ENCODE measurements around the gene DPP6. TPM values are rescaled to one million over a fixed set of nuclear protein-coding genes. Genes with fewer than 3 reads are reported as not detected.

Gene DPP6
- total RNA-seq, 3 donors from 2014 or later (not counting 1 experiment from before 2014, with no cell fraction given) = not detected

DNA sequence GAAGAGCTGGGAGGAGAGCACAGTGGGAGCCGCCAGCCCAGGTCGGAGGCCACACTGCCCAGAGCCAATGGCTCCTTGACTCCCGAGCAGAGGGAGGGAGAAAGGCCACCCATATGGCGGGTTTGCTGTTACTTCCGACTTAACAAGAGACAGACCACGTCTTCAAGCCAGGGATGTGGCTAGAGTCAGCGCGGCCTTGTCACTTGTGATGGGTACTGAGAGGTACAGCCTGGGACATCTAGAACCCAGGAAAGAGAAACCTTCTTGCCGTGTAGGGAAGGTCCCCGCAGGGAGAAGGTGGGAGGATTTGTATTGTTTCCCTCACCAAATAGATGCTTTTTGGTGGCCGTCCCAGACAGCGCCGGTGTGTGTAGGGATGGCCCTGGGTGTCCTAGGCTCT, 823.1 kb downstream of the DPP6 start:
- DNase-seq = no peak
- TF ChIP-seq, protein P1, sequence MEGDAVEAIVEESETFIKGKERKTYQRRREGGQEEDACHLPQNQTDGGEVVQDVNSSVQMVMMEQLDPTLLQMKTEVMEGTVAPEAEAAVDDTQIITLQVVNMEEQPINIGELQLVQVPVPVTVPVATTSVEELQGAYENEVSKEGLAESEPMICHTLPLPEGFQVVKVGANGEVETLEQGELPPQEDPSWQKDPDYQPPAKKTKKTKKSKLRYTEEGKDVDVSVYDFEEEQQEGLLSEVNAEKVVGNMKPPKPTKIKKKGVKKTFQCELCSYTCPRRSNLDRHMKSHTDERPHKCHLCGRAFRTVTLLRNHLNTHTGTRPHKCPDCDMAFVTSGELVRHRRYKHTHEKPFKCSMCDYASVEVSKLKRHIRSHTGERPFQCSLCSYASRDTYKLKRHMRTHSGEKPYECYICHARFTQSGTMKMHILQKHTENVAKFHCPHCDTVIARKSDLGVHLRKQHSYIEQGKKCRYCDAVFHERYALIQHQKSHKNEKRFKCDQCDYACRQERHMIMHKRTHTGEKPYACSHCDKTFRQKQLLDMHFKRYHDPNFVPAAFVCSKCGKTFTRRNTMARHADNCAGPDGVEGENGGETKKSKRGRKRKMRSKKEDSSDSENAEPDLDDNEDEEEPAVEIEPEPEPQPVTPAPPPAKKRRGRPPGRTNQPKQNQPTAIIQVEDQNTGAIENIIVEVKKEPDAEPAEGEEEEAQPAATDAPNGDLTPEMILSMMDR (IDR thresholded peaks at IDR 0.05) = no peak
- Histone ChIP-seq H3K36me3 (ENCODE audit: control insufficient read depth, insufficient read depth, low read length) (no peaks in the 10 kb centered on the region), H3K9me3 (ENCODE audit: control insufficient read depth, insufficient read depth, low read length) (no peaks in the 10 kb centered on the region), H3K4me1 (ENCODE audit: control insufficient read depth, insufficient read depth, low read length) (no peaks in the 10 kb centered on the region), H3K27me3 (ENCODE audit: control insufficient read depth, insufficient read depth, low read length) (no peaks in the 10 kb centered on the region), H3K4me3 (ENCODE audit: low read length) (no peak overlapping the region), H3K27ac (ENCODE audit: low read length) (no peak overlapping the region)
- H3K36me3 Mint-ChIP-seq = no peaks in the 10 kb centered on the region
- H3K9me3 Mint-ChIP-seq = no peaks in the 10 kb centered on the region
- H3K4me3 Mint-ChIP-seq = no peak overlapping the region
- H3K27me3 Mint-ChIP-seq (ENCODE audit: low read depth in 2 of 2) = peaks cover 0 to 2% of the 10 kb centered on the region in 2 donors
- no peak for ATAC-seq
- WGBS (ENCODE audit: insufficient coverage) = 90% methylated on average over 12 of the region's 13 CpGs
- no peaks in the 10 kb centered on the region for H3K4me1 Mint-ChIP-seq
- intact Hi-C loops (cut with micrococcal nuclease) = no loop called here
- H3K27ac Mint-ChIP-seq = no peak overlapping the region

DNA sequence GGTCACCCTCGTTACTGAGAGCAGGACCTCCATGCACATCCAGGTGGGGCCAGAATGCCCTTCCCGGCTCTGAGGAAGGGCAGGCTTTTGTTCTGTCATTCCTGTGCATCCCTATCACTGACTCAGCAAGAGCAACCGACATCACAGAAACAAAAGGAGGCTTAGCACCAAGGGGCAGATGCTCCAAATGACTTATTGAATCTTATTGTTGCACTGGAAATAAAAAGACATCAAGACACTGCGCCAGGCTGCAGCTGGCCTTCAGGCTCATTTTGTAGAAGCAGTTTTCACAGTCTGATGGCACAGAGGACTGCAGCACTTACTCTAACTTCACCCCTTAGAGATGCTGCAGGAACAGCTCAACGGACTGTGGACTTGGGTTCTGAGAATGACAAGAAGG, 824.3 kb downstream of the DPP6 start:
- Mint-ChIP-seq H3K4me1 (no peaks in the 10 kb centered on the region), H3K9me3 (no peaks in the 10 kb centered on the region), H3K27me3 (ENCODE audit: low read depth in 2 of 2) (no peaks in the 10 kb centered on the region), H3K27ac (no peak overlapping the region), H3K36me3 (no peaks in the 10 kb centered on the region), H3K4me3 (no peak overlapping the region)
- ATAC-seq = no peak
- intact Hi-C loops (cut with micrococcal nuclease) = no loop called here
- H3K4me3 ChIP-seq (ENCODE audit: low read length) = no peak overlapping the region
- TF ChIP-seq, protein P1 (IDR thresholded peaks at IDR 0.05) = no peak
- no peaks in the 10 kb centered on the region for H3K27me3 ChIP-seq (ENCODE audit: control insufficient read depth, insufficient read depth, low read length)
- no peaks in the 10 kb centered on the region for H3K36me3 ChIP-seq (ENCODE audit: control insufficient read depth, insufficient read depth, low read length)
- no peak for DNase-seq
- H3K27ac ChIP-seq (ENCODE audit: low read length) = no peak overlapping the region
- WGBS (ENCODE audit: insufficient coverage) = 77% methylated on average over 5 of the region's 5 CpGs
- no peaks in the 10 kb centered on the region for H3K4me1 ChIP-seq (ENCODE audit: control insufficient read depth, insufficient read depth, low read length)
- H3K9me3 ChIP-seq (ENCODE audit: control insufficient read depth, insufficient read depth, low read length) = no peaks in the 10 kb centered on the region

DNA sequence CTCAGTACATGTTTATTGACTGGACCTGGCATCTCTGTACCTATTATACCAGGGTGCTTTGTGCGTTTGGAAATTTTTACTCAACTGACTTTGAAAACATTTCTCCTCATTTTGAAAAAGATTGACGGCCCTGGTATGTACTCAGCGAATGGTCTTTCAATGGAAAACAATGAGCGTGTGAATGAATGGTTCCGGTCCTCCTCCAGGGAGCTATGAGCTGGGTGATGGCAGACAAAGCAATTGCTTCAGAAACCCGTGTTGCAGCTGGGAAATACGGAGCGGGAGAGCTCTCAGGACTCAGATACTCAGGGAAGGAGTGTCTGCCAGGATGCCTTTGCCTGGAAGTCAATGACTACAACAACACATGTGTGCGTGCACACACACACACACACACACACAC, 824.8 kb downstream of the DPP6 start:
- Histone ChIP-seq H3K9me3 (ENCODE audit: control insufficient read depth, insufficient read depth, low read length) (no peaks in the 10 kb centered on the region), H3K27me3 (ENCODE audit: control insufficient read depth, insufficient read depth, low read length) (no peaks in the 10 kb centered on the region), H3K4me1 (ENCODE audit: control insufficient read depth, insufficient read depth, low read length) (no peaks in the 10 kb centered on the region), H3K4me3 (ENCODE audit: low read length) (no peak overlapping the region), H3K27ac (ENCODE audit: low read length) (no peak overlapping the region), H3K36me3 (ENCODE audit: control insufficient read depth, insufficient read depth, low read length) (no peaks in the 10 kb centered on the region)
- Mint-ChIP-seq H3K4me1 (no peaks in the 10 kb centered on the region), H3K27ac (no peak overlapping the region), H3K36me3 (no peaks in the 10 kb centered on the region), H3K4me3 (no peak overlapping the region), H3K9me3 (no peaks in the 10 kb centered on the region), H3K27me3 (ENCODE audit: low read depth in 2 of 2) (no peaks in the 10 kb centered on the region)
- ATAC-seq (no peak), DNase-seq (no peak)
- TF ChIP-seq, protein P1 (IDR thresholded peaks at IDR 0.05) = no peak
- 81% methylated on average over 9 of the region's 9 CpGs for WGBS (ENCODE audit: insufficient coverage)
- intact Hi-C loops (cut with micrococcal nuclease) = no loop called here

DNA sequence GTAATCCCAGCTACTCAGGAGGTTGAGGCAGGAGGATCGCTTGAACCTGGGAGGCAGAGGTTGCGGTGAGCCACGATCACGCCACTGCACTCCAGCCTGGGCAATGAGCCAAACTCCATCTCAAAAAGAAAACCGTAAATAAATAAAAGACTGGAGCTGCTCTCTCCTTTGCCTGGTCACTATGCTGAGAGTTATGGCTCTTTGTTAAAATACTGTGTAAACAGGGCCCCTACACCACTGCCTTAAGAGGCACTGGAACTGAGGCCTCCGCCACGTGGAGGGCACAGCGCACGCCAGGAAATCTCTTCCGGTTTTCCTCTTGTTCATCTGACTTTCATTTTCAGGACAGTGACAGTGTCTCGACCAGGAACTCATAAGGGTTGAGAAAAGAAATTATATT, 827.4 kb downstream of the DPP6 start:
- ATAC-seq = no peak
- Mint-ChIP-seq H3K27me3 (ENCODE audit: low read depth in 2 of 2) (no peaks in the 10 kb centered on the region), H3K36me3 (no peaks in the 10 kb centered on the region), H3K4me3 (no peak overlapping the region), H3K9me3 (no peaks in the 10 kb centered on the region), H3K4me1 (no peaks in the 10 kb centered on the region), H3K27ac (no peak overlapping the region)
- no peak overlapping the region for H3K4me3 ChIP-seq (ENCODE audit: low read length)
- no peaks in the 10 kb centered on the region for H3K9me3 ChIP-seq (ENCODE audit: control insufficient read depth, insufficient read depth, low read length)
- intact Hi-C loops (cut with micrococcal nuclease) = no loop called here
- H3K4me1 ChIP-seq (ENCODE audit: control insufficient read depth, insufficient read depth, low read length) = no peaks in the 10 kb centered on the region
- H3K27ac ChIP-seq (ENCODE audit: low read length) = no peak overlapping the region
- H3K36me3 ChIP-seq (ENCODE audit: control insufficient read depth, insufficient read depth, low read length) = no peaks in the 10 kb centered on the region
- DNase-seq = no peak
- WGBS (ENCODE audit: insufficient coverage) = 74% methylated on average over 10 of the region's 11 CpGs
- TF ChIP-seq, protein P1 (IDR thresholded peaks at IDR 0.05) = no peak
- no peaks in the 10 kb centered on the region for H3K27me3 ChIP-seq (ENCODE audit: control insufficient read depth, insufficient read depth, low read length)

Measured in natural killer cell (primary cell).